HCT116 (cell line): Measurements from ENCODE around the gene AHNAK. TPM values are rescaled to one million over a fixed set of nuclear protein-coding genes. Genes with fewer than 3 reads are reported as not detected.

ENCODE experiments used
- ATAC-seq: fragments of 200-7000 bp; cut with Tn5 transposase; 2 replicates; pipeline ENCODE4 v1.9.1; 2020; ENCODE audit warnings: mild to moderate bottlenecking, moderate library complexity
- BruUV-seq: library from RNA; stranded (reverse); fragments of 400-500 nt; replicated peaks from 2 replicates; lab custom pipeline; 2021; lab: Mats Ljungman, UMichigan
- CTCF ChIA-PET: fragments of 300-600 bp; sonication (Branson Sonifier 250); formaldehyde crosslinking; loops from one replicate; lab custom pipeline; 2021; ENCODE audit warnings: antibody characterized with exemption; lab: Charles Lee
- POLR2A ChIA-PET: fragments of 300-600, 350-600 bp; sonication (Branson Sonifier 250); formaldehyde crosslinking; loops from one replicate; lab custom pipeline; 2021; ENCODE audit warnings: antibody characterized with exemption; lab: Charles Lee
- RAD21 ChIA-PET, 2 experiments: fragments of 300-600 bp; sonication (Branson Sonifier 250); formaldehyde crosslinking; loops; one replicate each; lab custom pipeline; 2023; ENCODE audit warnings: low total read pairs in 2 of 2; ENCODE audit not compliant: uncharacterized antibody in 2 of 2, unreplicated experiment in 2 of 2, low non-redundant PET in 1 of 2; lab: Charles Lee
- DNase-seq: peaks from one replicate; pipeline ENCODE4 v3.0.0-alpha.2; 2010; ENCODE audit warnings: low read depth, low spot score
- H2AFZ ChIP-seq: fragments of 200-600 bp; shearing (Covaris generic), sonication (generic); 2 replicates; pipeline ENCODE4 v1.6.1; 2017; ENCODE audit warnings: low read depth, mixed run types, mixed read lengths, antibody characterized with exemption, low read length; ENCODE audit not compliant: poor library complexity, severe bottlenecking
- H3K27ac ChIP-seq: 2 replicates; pipeline ENCODE4 v1.5.1; 2012; ENCODE audit warnings: low read depth, low read length
- H3K27me3 ChIP-seq: fragments of 200-600 bp; sonication (generic); 2 replicates; pipeline ENCODE4 v1.6.1; 2016; ENCODE audit warnings: mixed run types, low read length, mixed read lengths; ENCODE audit not compliant: insufficient read depth
- H3K36me3 ChIP-seq, 2 experiments: fragments of 200-500 bp in 1 of 2; fragments of 200-600 bp in 1 of 2; sonication (Bioruptor generic) in 1 of 2; sonication (generic) in 1 of 2; 2 replicates each; pipeline versions ENCODE4 v1.5.1 to v1.6.1; 2014 to 2016; ENCODE audit warnings: low read length in 2 of 2, inconsistent platforms in 1 of 2, mixed read lengths in 1 of 2, mixed run types in 1 of 2; ENCODE audit not compliant: insufficient read depth in 2 of 2, control insufficient read depth in 1 of 2
- H3K4me1 ChIP-seq, 2 experiments: fragments of 200-600 bp in 1 of 2; sonication (generic) in 1 of 2; 2 replicates each; pipeline versions ENCODE4 v1.5.1 to v1.6.1; 2012 to 2017; ENCODE audit warnings: low read length in 2 of 2, inconsistent platforms in 1 of 2, mild to moderate bottlenecking in 1 of 2, mixed read lengths in 1 of 2, mixed run types in 1 of 2, moderate library complexity in 1 of 2; ENCODE audit not compliant: insufficient read depth in 2 of 2, control insufficient read depth in 1 of 2
- H3K4me2 ChIP-seq: fragments of 200-600 bp; sonication (generic); 2 replicates; pipeline ENCODE4 v1.6.1; 2017; ENCODE audit warnings: mixed run types, low read length, mixed read lengths
- H3K4me3 ChIP-seq, 2 experiments: fragments of 200-600 bp in 1 of 2; sonication (generic) in 1 of 2; replicated peaks in 1 of 2; 2 replicates each; pipeline ENCODE4 v1.5.1; 2011 to 2016; ENCODE audit warnings: low read length in 2 of 2, control low read depth in 1 of 2, low read depth in 1 of 2, mild to moderate bottlenecking in 1 of 2, mixed read lengths in 1 of 2, mixed run types in 1 of 2
- H3K79me2 ChIP-seq: fragments of 200-600 bp; sonication (generic); 2 replicates; pipeline ENCODE4 v1.6.1; 2017; ENCODE audit warnings: mild to moderate bottlenecking, mixed run types, low read length, moderate library complexity, mixed read lengths; ENCODE audit not compliant: insufficient read depth
- H3K9ac ChIP-seq: fragments of 200-600 bp; sonication (generic); 2 replicates; pipeline ENCODE4 v1.6.1; 2016; ENCODE audit warnings: low read length, mixed read lengths
- H3K9me2 ChIP-seq: fragments of 200-600 bp; sonication (generic), shearing (Covaris generic); 2 replicates; pipeline ENCODE4 v1.6.1; 2017; ENCODE audit warnings: mixed run types, mild to moderate bottlenecking, moderate library complexity; ENCODE audit not compliant: insufficient read depth
- H3K9me3 ChIP-seq, 2 experiments: fragments of 200-500 bp in 1 of 2; fragments of 200-600 bp in 1 of 2; sonication (Bioruptor generic) in 1 of 2; sonication (generic) in 1 of 2; 2 replicates each; pipeline ENCODE4 v1.6.1; 2014 to 2017; ENCODE audit warnings: low read length in 2 of 2, mixed read lengths in 2 of 2, inconsistent platforms in 1 of 2, low read depth in 1 of 2, mild to moderate bottlenecking in 1 of 2, mixed run types in 1 of 2, moderate library complexity in 1 of 2; ENCODE audit not compliant: control insufficient read depth in 1 of 2, insufficient read depth in 1 of 2
- H4K20me1 ChIP-seq: fragments of 200-600 bp; sonication (generic), shearing (Covaris generic); 2 replicates; pipeline ENCODE4 v1.6.1; 2017; ENCODE audit warnings: mixed run types, mild to moderate bottlenecking, moderate library complexity; ENCODE audit not compliant: insufficient read depth
- CEBPB ChIP-seq: IDR thresholded peaks from 2 replicates; pipeline ENCODE4 v1.6.1; 2012; ENCODE audit warnings: low read depth
- EZH2 ChIP-seq: fragments of 200-600 bp; sonication (generic); IDR thresholded peaks from 2 replicates; pipeline ENCODE4 v1.6.1; 2017; ENCODE audit warnings: antibody characterized with exemption, mixed run types
- EZH2phosphoT487 ChIP-seq: fragments of 200-600 bp; IDR thresholded peaks from 2 replicates; pipeline ENCODE4 v1.6.1; 2018; ENCODE audit warnings: antibody characterized with exemption, borderline replicate concordance
- FOSL1 ChIP-seq: IDR thresholded peaks from 2 replicates; pipeline ENCODE4 v1.6.1; 2012; ENCODE audit warnings: low read depth
- JUND ChIP-seq: IDR thresholded peaks from 2 replicates; pipeline ENCODE4 v1.6.1; 2012
- POLR2A ChIP-seq: IDR thresholded peaks from 2 replicates; pipeline ENCODE4 v1.7.0; 2011; ENCODE audit warnings: borderline replicate concordance; ENCODE audit not compliant: insufficient read depth, insufficient read length; ENCODE audit errors: extremely low read depth
- POLR2AphosphoS5 ChIP-seq: IDR thresholded peaks from 2 replicates; pipeline ENCODE4 v1.6.1; 2011; ENCODE audit warnings: mild to moderate bottlenecking, low read depth, low read length, moderate library complexity
- RAD21 ChIP-seq: IDR thresholded peaks from 2 replicates; pipeline ENCODE4 v1.6.1; 2012; ENCODE audit warnings: low read depth, mild to moderate bottlenecking
- SP1 ChIP-seq: IDR thresholded peaks from 2 replicates; pipeline ENCODE4 v1.6.1; 2012; ENCODE audit warnings: low read depth
- TCF7L2 ChIP-seq: IDR thresholded peaks from 2 replicates; pipeline ENCODE4 v1.7.0; 2011; ENCODE audit warnings: borderline replicate concordance, inconsistent platforms; ENCODE audit not compliant: insufficient read depth, insufficient read length; ENCODE audit errors: extremely low read depth
- YY1 ChIP-seq: IDR thresholded peaks from 2 replicates; pipeline ENCODE4 v1.6.1; 2011; ENCODE audit warnings: low read length, low read depth, moderate library complexity, mild to moderate bottlenecking; ENCODE audit not compliant: insufficient replicate concordance; ENCODE audit errors: extremely low read depth
- ZFX ChIP-seq: fragments of 450-650 bp; IDR thresholded peaks from 2 replicates; pipeline ENCODE4 v1.6.1; 2017
- ZNF274 ChIP-seq: fragments of 200-500 bp; sonication (Bioruptor generic); IDR thresholded peaks from 2 replicates; pipeline ENCODE4 v1.6.1; 2014; ENCODE audit warnings: mild to moderate bottlenecking, low read depth, low read length, inconsistent platforms
- intact Hi-C: fragments of 100-400 bp; cut with micrococcal nuclease; formaldehyde crosslinking; loops from 2 replicates; pipeline ENCODE4 v1.10.0; 2022
- total RNA-seq: library from RNA; stranded (reverse); gene quantifications from one replicate; pipeline ENCODE4 v1.2.1, GENCODE V29; 2021; ENCODE audit not compliant: unreplicated experiment
- TF ChIP-seq, protein P1 (sequence below), 3 experiments: fragments of 200-600 bp in 1 of 3; sonication (generic) in 1 of 3; IDR thresholded peaks in 2 of 3; conservative IDR thresholded peaks in 1 of 3; 2 replicates each; pipeline ENCODE4 v1.5.1; 2012 to 2017; ENCODE audit warnings: low read depth in 2 of 3, low read length in 2 of 3, antibody characterized with exemption in 1 of 3, borderline replicate concordance in 1 of 3, control low read depth in 1 of 3, mild to moderate bottlenecking in 1 of 3, mixed read lengths in 1 of 3, mixed run types in 1 of 3, moderate library complexity in 1 of 3; ENCODE audit not compliant: insufficient read depth in 1 of 3
- TF ChIP-seq, protein P2 (sequence below): IDR thresholded peaks from 2 replicates; pipeline ENCODE4 v1.6.1; 2012
- TF ChIP-seq, protein P3 (sequence below): IDR thresholded peaks from 2 replicates; pipeline ENCODE4 v1.6.1; 2012; ENCODE audit warnings: low read depth

AHNAK gene
- total RNA-seq, 1 experiment from 2014 or later: 239 TPM

DNA sequence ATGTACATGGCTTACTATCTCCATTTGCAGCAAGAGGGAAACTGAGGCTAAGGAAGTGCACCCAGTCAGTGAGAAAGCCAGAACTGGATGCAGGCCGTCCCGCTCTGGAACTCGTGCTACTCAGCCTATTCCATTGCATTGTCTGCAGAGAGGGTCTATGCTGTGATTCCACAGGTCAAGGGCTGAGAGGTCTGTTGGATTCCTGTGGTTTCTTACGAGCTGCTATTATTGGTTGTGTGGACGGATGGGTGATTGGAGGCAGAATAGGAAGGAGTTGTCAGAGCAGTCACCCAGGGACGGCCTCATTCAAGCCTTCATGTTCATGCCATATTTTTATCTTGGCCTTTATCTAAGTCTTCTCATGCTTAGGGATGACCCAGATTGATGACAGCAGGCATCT lies 94.3 kb downstream of the AHNAK start (continued):
- TF ChIP-seq, protein P1, sequence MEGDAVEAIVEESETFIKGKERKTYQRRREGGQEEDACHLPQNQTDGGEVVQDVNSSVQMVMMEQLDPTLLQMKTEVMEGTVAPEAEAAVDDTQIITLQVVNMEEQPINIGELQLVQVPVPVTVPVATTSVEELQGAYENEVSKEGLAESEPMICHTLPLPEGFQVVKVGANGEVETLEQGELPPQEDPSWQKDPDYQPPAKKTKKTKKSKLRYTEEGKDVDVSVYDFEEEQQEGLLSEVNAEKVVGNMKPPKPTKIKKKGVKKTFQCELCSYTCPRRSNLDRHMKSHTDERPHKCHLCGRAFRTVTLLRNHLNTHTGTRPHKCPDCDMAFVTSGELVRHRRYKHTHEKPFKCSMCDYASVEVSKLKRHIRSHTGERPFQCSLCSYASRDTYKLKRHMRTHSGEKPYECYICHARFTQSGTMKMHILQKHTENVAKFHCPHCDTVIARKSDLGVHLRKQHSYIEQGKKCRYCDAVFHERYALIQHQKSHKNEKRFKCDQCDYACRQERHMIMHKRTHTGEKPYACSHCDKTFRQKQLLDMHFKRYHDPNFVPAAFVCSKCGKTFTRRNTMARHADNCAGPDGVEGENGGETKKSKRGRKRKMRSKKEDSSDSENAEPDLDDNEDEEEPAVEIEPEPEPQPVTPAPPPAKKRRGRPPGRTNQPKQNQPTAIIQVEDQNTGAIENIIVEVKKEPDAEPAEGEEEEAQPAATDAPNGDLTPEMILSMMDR (IDR thresholded peaks at IDR 0.05 in 2 of 3, conservative IDR thresholded peaks at IDR 0.05 in 1 of 3; ENCODE audit: borderline replicate concordance in 1 of 3, insufficient read depth in 1 of 3, low read depth in 2 of 3, low read length in 2 of 3): no peak
- TF ChIP-seq, protein P2, sequence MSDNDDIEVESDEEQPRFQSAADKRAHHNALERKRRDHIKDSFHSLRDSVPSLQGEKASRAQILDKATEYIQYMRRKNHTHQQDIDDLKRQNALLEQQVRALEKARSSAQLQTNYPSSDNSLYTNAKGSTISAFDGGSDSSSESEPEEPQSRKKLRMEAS: no peak
- TF ChIP-seq POLR2AphosphoS5: no peak
- TF ChIP-seq, all 23 proteins: peak for 0

DNA sequence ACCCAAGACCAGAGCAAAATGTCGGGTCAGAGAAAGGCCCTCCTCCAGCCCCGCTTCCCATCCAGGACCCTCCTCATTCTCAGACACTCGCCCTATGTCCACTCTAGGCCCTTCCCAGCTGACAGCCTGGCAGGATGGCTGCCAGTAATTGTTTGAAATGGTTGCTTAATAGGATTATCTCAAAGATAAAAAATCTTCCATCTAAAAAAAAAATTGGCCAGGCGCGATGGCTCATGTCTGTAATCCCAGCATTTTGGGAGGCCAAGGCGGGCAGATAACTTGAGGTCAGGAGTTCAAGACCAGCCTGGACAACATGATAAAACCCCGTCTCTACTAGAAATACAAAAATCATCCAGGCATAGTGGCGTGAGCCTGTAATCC lies 95.4 kb downstream of the AHNAK start:
- ChIA-PET POLR2A (no interaction called here), CTCF (interaction anchor here (3.5 kb wide), 1 partner anchor 27 kb away, joined by 11 read pairs; no protein-coding TSS in a partner anchor), RAD21 (no interaction called here)
- Histone ChIP-seq H3K36me3 (no peaks in the 10 kb centered on the region), H3K4me3 (no peak overlapping the region), H3K79me2 (no peaks in the 10 kb centered on the region), H3K4me1 (peaks cover 5 to 8% of the 10 kb centered on the region in 2 experiments; a peak in 3 of 4 replicates), H3K27me3 (peaks cover 5% of the 10 kb centered on the region; the same call in 1 of the 2 replicates), H4K20me1 (no peaks in the 10 kb centered on the region), H3K9me2 (no peaks in the 10 kb centered on the region), H3K4me2 (no peak overlapping the region), H3K9ac (no peak overlapping the region), H2AFZ (no peak overlapping the region), H3K9me3 (no peaks in the 10 kb centered on the region), H3K27ac (no peak overlapping the region)
- intact Hi-C loops: no loop called here
- no TSS peak for BruUV-seq
- no peak for ATAC-seq
- no peak for DNase-seq
- no peak for TF ChIP-seq FOSL1
- TF ChIP-seq, protein P1 (IDR thresholded peaks at IDR 0.05 in 2 of 3, conservative IDR thresholded peaks at IDR 0.05 in 1 of 3; ENCODE audit: borderline replicate concordance in 1 of 3, insufficient read depth in 1 of 3, low read depth in 2 of 3, low read length in 2 of 3): no peak
- no peak for TF ChIP-seq CEBPB
- no peak for TF ChIP-seq TCF7L2
- TF ChIP-seq, protein P3, sequence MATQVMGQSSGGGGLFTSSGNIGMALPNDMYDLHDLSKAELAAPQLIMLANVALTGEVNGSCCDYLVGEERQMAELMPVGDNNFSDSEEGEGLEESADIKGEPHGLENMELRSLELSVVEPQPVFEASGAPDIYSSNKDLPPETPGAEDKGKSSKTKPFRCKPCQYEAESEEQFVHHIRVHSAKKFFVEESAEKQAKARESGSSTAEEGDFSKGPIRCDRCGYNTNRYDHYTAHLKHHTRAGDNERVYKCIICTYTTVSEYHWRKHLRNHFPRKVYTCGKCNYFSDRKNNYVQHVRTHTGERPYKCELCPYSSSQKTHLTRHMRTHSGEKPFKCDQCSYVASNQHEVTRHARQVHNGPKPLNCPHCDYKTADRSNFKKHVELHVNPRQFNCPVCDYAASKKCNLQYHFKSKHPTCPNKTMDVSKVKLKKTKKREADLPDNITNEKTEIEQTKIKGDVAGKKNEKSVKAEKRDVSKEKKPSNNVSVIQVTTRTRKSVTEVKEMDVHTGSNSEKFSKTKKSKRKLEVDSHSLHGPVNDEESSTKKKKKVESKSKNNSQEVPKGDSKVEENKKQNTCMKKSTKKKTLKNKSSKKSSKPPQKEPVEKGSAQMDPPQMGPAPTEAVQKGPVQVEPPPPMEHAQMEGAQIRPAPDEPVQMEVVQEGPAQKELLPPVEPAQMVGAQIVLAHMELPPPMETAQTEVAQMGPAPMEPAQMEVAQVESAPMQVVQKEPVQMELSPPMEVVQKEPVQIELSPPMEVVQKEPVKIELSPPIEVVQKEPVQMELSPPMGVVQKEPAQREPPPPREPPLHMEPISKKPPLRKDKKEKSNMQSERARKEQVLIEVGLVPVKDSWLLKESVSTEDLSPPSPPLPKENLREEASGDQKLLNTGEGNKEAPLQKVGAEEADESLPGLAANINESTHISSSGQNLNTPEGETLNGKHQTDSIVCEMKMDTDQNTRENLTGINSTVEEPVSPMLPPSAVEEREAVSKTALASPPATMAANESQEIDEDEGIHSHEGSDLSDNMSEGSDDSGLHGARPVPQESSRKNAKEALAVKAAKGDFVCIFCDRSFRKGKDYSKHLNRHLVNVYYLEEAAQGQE: no peak
- no peak for TF ChIP-seq JUND
- no peak for TF ChIP-seq ZFX
- no peak for TF ChIP-seq POLR2A
- TF ChIP-seq POLR2AphosphoS5: no peak
- no peak for TF ChIP-seq ZNF274
- no peak for TF ChIP-seq YY1
- TF ChIP-seq EZH2phosphoT487: no peak
- TF ChIP-seq EZH2: no peak
- no peak for TF ChIP-seq SP1
- TF ChIP-seq RAD21: no peak
